Fibroblast of lung (primary cell): ENCODE results near the gene CHCHD2. TPM values are rescaled to one million over a fixed set of nuclear protein-coding genes. Genes with fewer than 3 reads are reported as not detected.
A peak's percentile ranks its signal among the peaks of the same experiment; 100 is the strongest.
"Not testable (repeated sequence)": the region's sequence is repeated elsewhere in the genome, so short reads cannot be mapped to it uniquely, and the experiment has no call there.

Experiments used
- DNase-seq, 2 donors: peaks; one replicate each; pipeline versions ENCODE4 v3.0.0 to v3.0.0-alpha.2; 2010; ENCODE audit warnings: low read depth in 2 of 2
- H2AFZ ChIP-seq: 2 replicates; pipeline ENCODE4 v1.5.1; 2012; ENCODE audit warnings: low read length, control low read depth, inconsistent platforms
- H3K27ac ChIP-seq: 2 replicates; pipeline ENCODE4 v1.5.1; 2011; ENCODE audit warnings: low read length, control low read depth; ENCODE audit not compliant: insufficient read depth
- H3K27me3 ChIP-seq: 2 replicates; pipeline ENCODE4 v1.5.1; 2011; ENCODE audit warnings: mild to moderate bottlenecking, low read length; ENCODE audit not compliant: control insufficient read depth, insufficient read depth
- H3K36me3 ChIP-seq: 2 replicates; pipeline ENCODE4 v1.5.1; 2011; ENCODE audit warnings: low read length; ENCODE audit not compliant: control insufficient read depth, insufficient read depth
- H3K4me1 ChIP-seq: 2 replicates; pipeline ENCODE4 v1.5.1; 2011; ENCODE audit warnings: low read length; ENCODE audit not compliant: control insufficient read depth, insufficient read depth; ENCODE audit errors: extremely low read depth
- H3K4me2 ChIP-seq: 2 replicates; pipeline ENCODE4 v1.5.1; 2011; ENCODE audit warnings: low read length, control low read depth; ENCODE audit not compliant: insufficient read depth; ENCODE audit errors: extremely low read depth
- H3K4me3 ChIP-seq, 4 experiments: fragments of 200-600 bp in 1 of 4; sonication (generic) in 1 of 4; replicated peaks in 1 of 4; 2 replicates each; pipeline ENCODE4 v1.5.1; 2011 to 2016; ENCODE audit warnings: low read length in 4 of 4, low read depth in 3 of 4, mild to moderate bottlenecking in 3 of 4, control low read depth in 2 of 4, inconsistent platforms in 1 of 4, mixed read lengths in 1 of 4; ENCODE audit not compliant: insufficient read depth in 1 of 4; ENCODE audit errors: control extremely low read depth in 1 of 4
- H3K79me2 ChIP-seq: 2 replicates; pipeline ENCODE4 v1.5.1; 2012; ENCODE audit warnings: mild to moderate bottlenecking, low read length, inconsistent platforms; ENCODE audit not compliant: control insufficient read depth, insufficient read depth
- H3K9ac ChIP-seq: 2 replicates; pipeline ENCODE4 v1.5.1; 2011; ENCODE audit warnings: mild to moderate bottlenecking, low read length, control low read depth; ENCODE audit not compliant: insufficient read depth
- H3K9me3 ChIP-seq: 2 replicates; pipeline ENCODE4 v1.5.1; 2012; ENCODE audit warnings: low read depth, low read length; ENCODE audit not compliant: control insufficient read depth, insufficient read depth
- H4K20me1 ChIP-seq: 2 replicates; pipeline ENCODE4 v1.5.1; 2011; ENCODE audit warnings: low read length; ENCODE audit not compliant: control insufficient read depth, insufficient read depth; ENCODE audit errors: extremely low read depth
- EZH2 ChIP-seq: IDR thresholded peaks from 2 replicates; pipeline ENCODE4 v1.5.1; 2012; ENCODE audit warnings: low read length, control low read depth, mild to moderate bottlenecking; ENCODE audit errors: missing control alignments
- polyA plus RNA-seq, 2 donors: library from polyadenylated mRNA; depleted of rRNA in 1 of 2; stranded (reverse) in 1 of 2; unstranded in 1 of 2; fragments of >200 nt; gene quantifications; 2 replicates each; pipeline ENCODE4 v1.2.1, GENCODE V29; 2011 to 2012; ENCODE audit warnings: missing spikeins in 1 of 2
- total RNA-seq: library from RNA; depleted of rRNA; stranded (reverse); fragments of >200 nt; gene quantifications from 2 replicates; pipeline ENCODE4 v1.2.1, GENCODE V29; 2014
- TF ChIP-seq, protein P1 (sequence below), 2 donors: IDR thresholded peaks in 1 of 2; conservative IDR thresholded peaks in 1 of 2; 1 replicate in 1 of 2; 2 replicates in 1 of 2; pipeline ENCODE4 v1.5.1; 2011 to 2012; ENCODE audit warnings: low read length in 2 of 2, control low read depth in 1 of 2, inconsistent platforms in 1 of 2, low read depth in 1 of 2, mild to moderate bottlenecking in 1 of 2

CHCHD2 gene
- total and polyA plus RNA-seq, 2 donors (not counting 1 experiment from before 2014, with no cell fraction given): 232 to 338 TPM

DNA sequence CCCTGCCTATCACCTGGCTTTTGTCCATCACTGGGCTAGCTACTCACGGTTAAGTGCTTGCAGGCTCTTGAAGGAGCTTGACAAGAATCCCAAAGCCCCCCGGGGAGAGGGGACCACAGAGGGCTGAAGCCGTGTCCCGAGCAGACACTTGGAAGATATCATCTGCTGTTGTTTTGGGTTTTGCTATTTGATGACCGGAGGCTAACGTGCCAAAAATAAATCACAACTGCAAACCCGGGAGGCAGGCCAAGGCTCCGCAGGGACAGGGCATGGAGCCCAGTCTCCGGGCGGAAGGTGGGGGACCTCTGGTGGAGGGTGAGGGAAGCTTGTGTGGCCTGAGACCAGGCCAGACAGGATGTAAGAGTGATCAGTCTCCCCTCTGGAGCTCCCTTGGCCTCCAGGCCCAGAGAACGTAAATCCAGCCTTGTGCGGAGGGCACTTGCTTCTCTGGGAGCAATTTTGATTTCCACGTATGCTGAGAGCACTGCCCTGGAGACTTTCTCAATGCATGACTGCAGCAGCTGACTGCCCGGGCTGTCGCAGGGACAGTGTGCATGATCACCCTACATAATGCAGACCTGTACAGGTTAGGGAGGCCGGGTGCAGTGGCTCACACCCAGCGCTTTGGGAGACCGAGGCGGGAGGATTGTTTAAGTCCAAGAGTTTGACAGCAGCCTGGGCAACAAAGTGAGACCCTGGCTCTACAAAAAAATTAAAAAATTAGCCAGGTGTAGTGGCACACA, 13.3 kb downstream of the CHCHD2 start, which contains the start of gene PHKG1:
Gene PHKG1, minus strand, starts transcription at position 164 of the 743 bp plus-strand sequence. CDS start 4,011 bp downstream, outside the sequence.
- DNase-seq: peak; percentile 80 to 91
- no peaks in the 10 kb centered on the region for H3K27me3 ChIP-seq
- peaks cover 6% of the 10 kb centered on the region for H3K4me1 ChIP-seq
- H3K9ac ChIP-seq: no peak within 1 kb of the TSS
- H3K36me3 ChIP-seq: no peaks in the 10 kb centered on the region
- peak within 1 kb of the TSS in 1 of 4 experiments; percentile 35 for H3K4me3 ChIP-seq
- peak within 1 kb of the TSS; percentile 13 for H3K27ac ChIP-seq
- no peaks in the 10 kb centered on the region for H3K79me2 ChIP-seq
- no peak within 1 kb of the TSS for H2AFZ ChIP-seq
- no peak for TF ChIP-seq EZH2
- TF ChIP-seq, protein P1, sequence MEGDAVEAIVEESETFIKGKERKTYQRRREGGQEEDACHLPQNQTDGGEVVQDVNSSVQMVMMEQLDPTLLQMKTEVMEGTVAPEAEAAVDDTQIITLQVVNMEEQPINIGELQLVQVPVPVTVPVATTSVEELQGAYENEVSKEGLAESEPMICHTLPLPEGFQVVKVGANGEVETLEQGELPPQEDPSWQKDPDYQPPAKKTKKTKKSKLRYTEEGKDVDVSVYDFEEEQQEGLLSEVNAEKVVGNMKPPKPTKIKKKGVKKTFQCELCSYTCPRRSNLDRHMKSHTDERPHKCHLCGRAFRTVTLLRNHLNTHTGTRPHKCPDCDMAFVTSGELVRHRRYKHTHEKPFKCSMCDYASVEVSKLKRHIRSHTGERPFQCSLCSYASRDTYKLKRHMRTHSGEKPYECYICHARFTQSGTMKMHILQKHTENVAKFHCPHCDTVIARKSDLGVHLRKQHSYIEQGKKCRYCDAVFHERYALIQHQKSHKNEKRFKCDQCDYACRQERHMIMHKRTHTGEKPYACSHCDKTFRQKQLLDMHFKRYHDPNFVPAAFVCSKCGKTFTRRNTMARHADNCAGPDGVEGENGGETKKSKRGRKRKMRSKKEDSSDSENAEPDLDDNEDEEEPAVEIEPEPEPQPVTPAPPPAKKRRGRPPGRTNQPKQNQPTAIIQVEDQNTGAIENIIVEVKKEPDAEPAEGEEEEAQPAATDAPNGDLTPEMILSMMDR (conservative IDR thresholded peaks at IDR 0.05 in 1 of 2, IDR thresholded peaks at IDR 0.05 in 1 of 2; ENCODE audit: low read depth in 1 of 2, low read length in 2 of 2): peak; percentile 63 to 72
- no peaks in the 10 kb centered on the region for H3K9me3 ChIP-seq
- peak within 1 kb of the TSS; percentile 72 for H3K4me2 ChIP-seq
- no peaks in the 10 kb centered on the region for H4K20me1 ChIP-seq

DNA sequence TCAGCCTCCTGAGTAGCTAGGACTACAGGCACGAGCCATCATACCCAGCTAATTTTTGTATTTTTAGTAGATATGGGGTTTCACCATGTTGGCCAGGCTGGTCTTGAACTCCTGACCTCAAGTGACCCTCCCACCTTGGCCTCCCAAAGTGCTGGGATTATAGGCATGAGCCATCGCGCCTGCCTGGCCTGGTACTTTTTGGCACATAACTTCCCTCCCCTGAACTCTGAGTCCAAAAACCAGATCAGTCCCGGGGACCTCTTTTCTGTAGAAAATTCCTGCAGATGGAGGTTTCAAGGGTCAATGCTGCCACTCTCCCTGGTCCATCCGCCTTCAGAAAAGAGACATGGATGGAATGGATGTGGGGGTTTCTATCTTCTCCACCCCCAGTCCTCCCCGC, 13.9 kb downstream of the CHCHD2 start:
- not testable (repeated sequence) for H3K27me3 ChIP-seq, H3K79me2 ChIP-seq, H3K36me3 ChIP-seq, DNase-seq, H3K9ac ChIP-seq, H4K20me1 ChIP-seq, H2AFZ ChIP-seq, H3K9me3 ChIP-seq, H3K4me1 ChIP-seq
- Histone ChIP-seq H3K27ac (peak overlapping the region; percentile 13), H3K4me2 (peak overlapping the region; percentile 72), H3K4me3 (peak overlapping the region in 1 of 4 experiments; percentile 35)

DNA sequence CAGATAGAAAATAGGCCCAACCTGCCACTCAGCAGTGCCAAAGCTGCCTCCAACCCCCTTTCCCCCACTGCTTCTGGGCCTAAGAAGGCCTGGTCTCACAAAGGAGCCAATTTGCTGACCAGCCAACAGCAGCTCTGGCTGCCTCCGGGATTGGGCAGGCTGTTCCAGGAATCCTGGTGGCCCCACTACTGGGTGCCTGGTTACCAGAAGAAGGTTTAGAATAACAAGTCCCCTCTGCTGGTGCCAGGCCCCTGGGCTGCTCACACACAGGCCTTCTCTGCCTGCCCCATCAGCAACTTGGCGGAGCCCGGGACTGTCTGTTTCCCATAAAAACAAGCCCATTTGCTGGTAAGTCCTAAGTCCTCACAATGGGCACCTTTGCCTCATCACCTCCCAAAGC, 14.7 kb downstream of the CHCHD2 start:
- no peak overlapping the region for H3K9ac ChIP-seq
- H3K36me3 ChIP-seq: peaks cover 2% of the 10 kb centered on the region
- no peaks in the 10 kb centered on the region for H4K20me1 ChIP-seq
- H3K79me2 ChIP-seq: no peaks in the 10 kb centered on the region
- peak in 1 of 2 donors; percentile 7 for DNase-seq
- no peaks in the 10 kb centered on the region for H3K9me3 ChIP-seq
- no peak overlapping the region for H3K27ac ChIP-seq
- no peak overlapping the region for H3K4me2 ChIP-seq
- no peaks in the 10 kb centered on the region for H3K27me3 ChIP-seq
- no peak overlapping the region for H2AFZ ChIP-seq
- peaks cover 5% of the 10 kb centered on the region for H3K4me1 ChIP-seq
- no peak for TF ChIP-seq EZH2
- TF ChIP-seq, protein P1 (conservative IDR thresholded peaks at IDR 0.05 in 1 of 2, IDR thresholded peaks at IDR 0.05 in 1 of 2; ENCODE audit: low read depth in 1 of 2, low read length in 2 of 2): no peak
- H3K4me3 ChIP-seq: no peak overlapping the region
